Neuronal stem cell (in vitro differentiated cells): ENCODE data around the gene XRRA1.
"Not testable (repeated sequence)": the region's sequence is repeated elsewhere in the genome, so short reads cannot be mapped to it uniquely, and the experiment has no call there.

Experiments used
- DNase-seq: peaks from one replicate; pipeline ENCODE4 v3.0.0-alpha.2; 2013; ENCODE audit warnings: low spot score
- H2AFZ ChIP-seq: one replicate; pipeline ENCODE4 v1.6.1; 2013; ENCODE audit warnings: mild to moderate bottlenecking, low read length, inconsistent platforms
- H2AK5ac ChIP-seq: 2 replicates; pipeline ENCODE4 v1.6.1; 2013; ENCODE audit warnings: low read depth, mild to moderate bottlenecking, inconsistent platforms, low read length, moderate library complexity, mixed read lengths
- H2BK120ac ChIP-seq: 2 replicates; pipeline ENCODE4 v1.6.1; 2013; ENCODE audit warnings: low read depth, mild to moderate bottlenecking, inconsistent platforms, low read length, moderate library complexity, mixed read lengths
- H2BK12ac ChIP-seq: one replicate; pipeline ENCODE4 v1.6.1; 2013; ENCODE audit warnings: low read length, inconsistent platforms
- H2BK15ac ChIP-seq: 2 replicates; pipeline ENCODE4 v1.6.1; 2013; ENCODE audit warnings: mild to moderate bottlenecking, low read length, inconsistent platforms, mixed read lengths
- H2BK5ac ChIP-seq: one replicate; pipeline ENCODE4 v1.6.1; 2013; ENCODE audit warnings: inconsistent platforms, mild to moderate bottlenecking, low read length, moderate library complexity
- H3K14ac ChIP-seq: one replicate; pipeline ENCODE4 v1.6.1; 2013; ENCODE audit warnings: low read length, inconsistent platforms
- H3K18ac ChIP-seq: 2 replicates; pipeline ENCODE4 v1.6.1; 2013; ENCODE audit warnings: low read length, inconsistent platforms
- H3K23ac ChIP-seq: 2 replicates; pipeline ENCODE4 v1.6.1; 2013; ENCODE audit warnings: low read depth, mild to moderate bottlenecking, mixed read lengths, low read length, inconsistent platforms; ENCODE audit not compliant: poor library complexity
- H3K27ac ChIP-seq: replicated peaks from 3 replicates; pipeline ENCODE4 v1.5.1; 2013; ENCODE audit warnings: low read length, inconsistent platforms
- H3K27me3 ChIP-seq, 3 experiments: 2 replicates each; pipeline ENCODE4 v1.6.1; 2013; ENCODE audit warnings: low read length in 3 of 3, mild to moderate bottlenecking in 2 of 3, inconsistent platforms in 1 of 3, low read depth in 1 of 3, mixed read lengths in 1 of 3, moderate library complexity in 1 of 3; ENCODE audit not compliant: control insufficient read depth in 3 of 3, insufficient read depth in 3 of 3
- H3K36me3 ChIP-seq, 2 donors: replicated peaks in 1 of 2; 2 replicates each; pipeline ENCODE4 v1.6.1; 2013; ENCODE audit warnings: low read length in 2 of 2; ENCODE audit not compliant: control insufficient read depth in 2 of 2, insufficient read depth in 2 of 2
- H3K4ac ChIP-seq: 2 replicates; pipeline ENCODE4 v1.6.1; 2013; ENCODE audit warnings: inconsistent platforms, mild to moderate bottlenecking, low read length, moderate library complexity
- H3K4me1 ChIP-seq, 2 donors: 1 replicate in 1 of 2; 2 replicates in 1 of 2; pipeline ENCODE4 v1.6.1; 2013; ENCODE audit warnings: low read length in 2 of 2, low read depth in 1 of 2; ENCODE audit not compliant: control insufficient read depth in 2 of 2, insufficient read depth in 1 of 2
- H3K4me2 ChIP-seq: one replicate; pipeline ENCODE4 v1.6.1; 2013; ENCODE audit warnings: mild to moderate bottlenecking, low read length, inconsistent platforms; ENCODE audit not compliant: insufficient read depth, poor library complexity, severe bottlenecking
- H3K4me3 ChIP-seq, 2 donors: 2 replicates each; pipeline ENCODE4 v1.5.1; 2013; ENCODE audit warnings: low read length in 2 of 2, mild to moderate bottlenecking in 2 of 2, inconsistent platforms in 1 of 2, moderate library complexity in 1 of 2
- H3K79me1 ChIP-seq: one replicate; pipeline ENCODE4 v1.6.1; 2013; ENCODE audit warnings: low read depth, mild to moderate bottlenecking, inconsistent platforms, low read length, moderate library complexity
- H3K9ac ChIP-seq: one replicate; pipeline ENCODE4 v1.6.1; 2013; ENCODE audit warnings: mild to moderate bottlenecking, low read depth, low read length, inconsistent platforms; ENCODE audit not compliant: poor library complexity
- H3K9me3 ChIP-seq, 2 donors: replicated peaks in 1 of 2; 2 replicates each; pipeline versions ENCODE3 to v1.6.1; 2013; ENCODE audit warnings: low read length in 2 of 2, mild to moderate bottlenecking in 2 of 2, inconsistent platforms in 1 of 2, low read depth in 1 of 2, mixed read lengths in 1 of 2, moderate library complexity in 1 of 2; ENCODE audit not compliant: control insufficient read depth in 2 of 2, insufficient read depth in 1 of 2
- H4K8ac ChIP-seq: one replicate; pipeline ENCODE4 v1.6.1; 2013; ENCODE audit warnings: low read depth, mild to moderate bottlenecking, inconsistent platforms, low read length, moderate library complexity
- H4K91ac ChIP-seq: one replicate; pipeline ENCODE4 v1.6.1; 2013; ENCODE audit warnings: low read length, low read depth, mild to moderate bottlenecking, inconsistent platforms; ENCODE audit not compliant: poor library complexity
- WGBS, 2 donors: extraction: QIAGEN DNeasy Blood & Tissue Kit; methylation state at CpG; one replicate each; pipeline ENCODE4 v1.1.7; 2013; ENCODE audit warnings: missing lambda C conversion rate in 2 of 2, mixed read lengths in 1 of 2; ENCODE audit not compliant: insufficient read length in 2 of 2, insufficient replicate concordance in 1 of 2; ENCODE audit errors: extremely low coverage in 2 of 2; 5-methylcytosine and 5-hydroxymethylcytosine counted together

Gene XRRA1

DNA sequence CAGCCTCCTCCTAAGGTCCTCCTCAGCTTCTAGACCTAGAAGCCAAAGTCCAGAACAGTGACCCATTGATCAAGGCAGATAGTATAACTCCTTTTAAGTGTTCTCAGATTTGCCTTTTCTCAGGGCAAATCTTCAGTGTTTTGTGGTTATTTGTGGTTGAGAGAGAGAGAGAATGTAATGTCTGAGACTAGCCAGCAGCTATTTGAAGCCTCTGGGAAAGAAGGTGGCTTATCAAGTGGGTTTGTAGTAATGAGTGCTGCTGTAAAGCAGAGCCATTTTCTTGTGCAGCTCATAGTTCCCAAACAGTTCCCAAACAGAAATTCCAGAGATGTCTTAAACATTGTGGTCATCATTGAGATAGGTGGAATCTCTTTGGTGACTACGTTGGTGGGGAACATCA, 110.7 kb downstream of the XRRA1 start:
- Histone ChIP-seq H3K23ac (no peak overlapping the region), H2BK5ac (no peak overlapping the region), H2BK12ac (no peak overlapping the region), H3K27ac (no peak overlapping the region), H3K9ac (no peak overlapping the region), H2BK120ac (no peak overlapping the region), H2AFZ (no peak overlapping the region), H3K27me3 (no peaks in the 10 kb centered on the region), H2AK5ac (no peak overlapping the region), H3K9me3 (no peaks in the 10 kb centered on the region), H3K18ac (no peak overlapping the region), H3K4me1 (peaks cover 3 to 4% of the 10 kb centered on the region in 2 donors), H3K36me3 (peaks cover 28 to 96% of the 10 kb centered on the region in 2 donors), H2BK15ac (no peak overlapping the region), H3K4me2 (no peak overlapping the region), H3K79me1 (no peaks in the 10 kb centered on the region), H4K91ac (no peak overlapping the region), H3K14ac (no peak overlapping the region), H3K4me3 (no peak overlapping the region), H3K4ac (no peak overlapping the region), H4K8ac (no peak overlapping the region)
- WGBS, 2 donors: no CpG with 5 or more reads among the region's 1 CpG
- no peak for DNase-seq

DNA sequence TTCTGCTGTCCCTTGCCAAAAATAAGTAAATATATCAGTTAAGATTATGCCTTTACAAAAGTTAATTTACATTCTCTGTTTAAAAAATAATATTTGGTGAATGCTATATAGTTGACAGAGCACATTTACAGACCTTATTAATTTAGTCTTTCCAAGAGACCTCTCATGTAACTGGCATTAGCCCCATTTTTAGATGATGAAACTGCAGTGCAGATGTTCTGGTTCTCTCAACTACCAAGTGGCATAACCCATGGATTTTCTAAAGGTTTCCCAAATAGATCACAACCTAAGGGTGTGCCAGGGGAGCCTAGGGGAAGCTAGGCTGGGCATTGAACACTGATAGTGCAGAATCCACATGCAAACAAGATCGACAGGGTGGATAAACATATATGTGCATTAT, 111.7 kb downstream of the XRRA1 start:
- peaks cover 21 to 88% of the 10 kb centered on the region in 2 donors for H3K36me3 ChIP-seq
- H2BK12ac ChIP-seq: no peak overlapping the region
- no peak overlapping the region for H3K4me2 ChIP-seq
- H3K79me1 ChIP-seq: no peaks in the 10 kb centered on the region
- no CpG with 5 or more reads among the region's 1 CpG for WGBS, 2 donors
- no peak overlapping the region for H2BK5ac ChIP-seq
- H4K8ac ChIP-seq: no peak overlapping the region
- peaks cover 3 to 4% of the 10 kb centered on the region in 2 donors for H3K4me1 ChIP-seq
- H2BK15ac ChIP-seq: no peak overlapping the region
- H3K23ac ChIP-seq: no peak overlapping the region
- no peak overlapping the region for H3K4me3 ChIP-seq
- H4K91ac ChIP-seq: no peak overlapping the region
- H2AFZ ChIP-seq: no peak overlapping the region
- no peak overlapping the region for H3K9ac ChIP-seq
- H3K4ac ChIP-seq: no peak overlapping the region
- H2AK5ac ChIP-seq: no peak overlapping the region
- no peaks in the 10 kb centered on the region for H3K9me3 ChIP-seq
- H3K14ac ChIP-seq: no peak overlapping the region
- no peak overlapping the region for H2BK120ac ChIP-seq
- DNase-seq: no peak
- H3K27me3 ChIP-seq: no peaks in the 10 kb centered on the region
- H3K18ac ChIP-seq: no peak overlapping the region
- no peak overlapping the region for H3K27ac ChIP-seq

DNA sequence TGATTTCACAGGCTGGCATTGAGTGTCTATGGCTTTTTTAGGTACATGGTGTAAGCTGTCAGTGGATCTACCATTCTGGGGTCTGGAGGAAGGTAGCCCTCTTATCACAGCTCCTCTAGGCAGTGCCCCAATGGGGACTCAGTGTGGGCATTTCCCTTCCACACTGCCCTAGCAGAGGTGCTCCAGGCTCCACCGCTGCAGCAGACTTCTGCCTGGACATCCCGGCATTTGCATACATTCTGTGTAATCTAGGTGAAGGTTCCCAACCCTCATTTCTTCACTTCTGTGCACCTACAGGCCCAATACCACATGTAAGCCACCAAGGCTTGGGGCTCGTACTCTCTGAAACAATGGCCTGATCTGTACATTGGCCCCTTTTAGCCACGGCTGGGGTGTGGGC, 122.0 kb downstream of the XRRA1 start:
- WGBS, 2 donors: no CpG with 5 or more reads among the region's 4 CpGs
- no peak overlapping the region for H3K27ac ChIP-seq

DNA sequence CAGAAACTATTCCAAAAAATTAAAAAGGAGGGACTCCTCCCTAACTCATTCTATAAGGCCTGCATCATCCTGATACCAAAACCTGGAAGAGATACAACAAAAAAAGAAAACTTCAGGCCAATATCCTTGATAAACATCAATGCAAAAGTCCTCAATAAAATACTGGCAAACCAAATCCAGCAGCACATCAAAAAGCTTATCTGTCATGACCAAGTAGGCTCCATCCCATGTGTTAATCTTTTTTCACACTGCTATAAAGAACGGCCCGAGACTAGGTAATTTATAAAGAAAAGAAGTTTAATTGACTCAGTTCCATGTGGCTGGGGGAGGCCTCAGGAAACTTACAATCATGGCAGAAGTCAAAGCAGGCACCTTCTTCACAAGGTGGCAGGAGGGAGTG, 123.3 kb downstream of the XRRA1 start:
- H3K9ac ChIP-seq, H3K4me3 ChIP-seq, H3K27ac ChIP-seq, H2BK12ac ChIP-seq, H3K4ac ChIP-seq, H3K14ac ChIP-seq, H2BK120ac ChIP-seq, H2AFZ ChIP-seq, H4K8ac ChIP-seq, H3K18ac ChIP-seq, H3K23ac ChIP-seq, H3K4me2 ChIP-seq, H2BK5ac ChIP-seq, H3K79me1 ChIP-seq, H2AK5ac ChIP-seq, DNase-seq, H2BK15ac ChIP-seq, H3K27me3 ChIP-seq, H4K91ac ChIP-seq, H3K4me1 ChIP-seq: not testable (repeated sequence)
- Histone ChIP-seq H3K36me3 (peaks cover 17 to 89% of the 10 kb centered on the region in 2 donors), H3K9me3 (peaks cover 19 to 69% of the 10 kb centered on the region in 2 donors)
- WGBS, 2 donors: no CpG with 5 or more reads among the region's 2 CpGs

More for the DNA sequence above, 122.0 kb downstream of the XRRA1 start:
- Histone ChIP-seq H3K4ac (no peak overlapping the region), H2AFZ (no peak overlapping the region), H3K18ac (no peak overlapping the region), H3K9me3 (peaks cover 18 to 74% of the 10 kb centered on the region in 2 donors), H2BK12ac (no peak overlapping the region), H3K9ac (no peak overlapping the region), H4K91ac (no peak overlapping the region), H3K4me3 (no peak overlapping the region), H4K8ac (no peak overlapping the region), H2BK5ac (no peak overlapping the region), H3K4me2 (no peak overlapping the region), H3K14ac (no peak overlapping the region), H3K27me3 (no peaks in the 10 kb centered on the region), H3K79me1 (no peaks in the 10 kb centered on the region), H3K4me1 (no peaks in the 10 kb centered on the region), H2AK5ac (no peak overlapping the region), H2BK120ac (no peak overlapping the region), H3K36me3 (peaks cover 14 to 89% of the 10 kb centered on the region in 2 donors), H2BK15ac (no peak overlapping the region), H3K23ac (no peak overlapping the region)
- no peak for DNase-seq
